Vagina (tissue), 2 donors: ENCODE results near the gene CLIC3.

Source experiments
- CTCF ChIP-seq, 3 experiments: fragments of 450-650 bp in 2 of 3; fragments of 200-600 bp in 1 of 3; sonication (generic) in 1 of 3; IDR thresholded peaks; one replicate each; pipeline ENCODE4 v1.5.1; 2017 to 2019; ENCODE audit warnings: antibody characterized with exemption in 3 of 3, mild to moderate bottlenecking in 2 of 3, moderate library complexity in 2 of 3
- POLR2AphosphoS5 ChIP-seq, 2 donors: sonication (generic); formaldehyde crosslinking; IDR thresholded peaks; one replicate each; pipeline ENCODE4 v1.9.0; 2017; ENCODE audit warnings: antibody characterized with exemption in 2 of 2, mild to moderate bottlenecking in 2 of 2, low read depth in 1 of 2; ENCODE audit not compliant: insufficient read depth in 1 of 2

- TF ChIP-seq CTCF (IDR thresholded peaks at IDR 0.05) (no peak), POLR2AphosphoS5 (IDR thresholded peaks at IDR 0.05; ENCODE audit: insufficient read depth in 1 of 2, low read depth in 1 of 2) (no peak)
Measured at GRCh38 chr9:136981588-136982231, 14.7 kb downstream of the CLIC3 start.
